Bone marrow (tissue), 2 donors: Measurements from ENCODE around the gene KCNIP2.
"Not testable (repeated sequence)": the region's sequence is repeated elsewhere in the genome, so short reads cannot be mapped to it uniquely, and the experiment has no call there.

ENCODE experiments used
- DNase-seq, 2 donors: peaks; one replicate each; lab custom pipeline; 2025; lab: John Stamatoyannopoulos, UW

Gene KCNIP2

GRCh38 chr10:101828766-101829551 lies 14.6 kb downstream of the KCNIP2 start:
- DNase-seq: no peak

- no peak for DNase-seq
Measured at GRCh38 chr10:101827919-101828600, 15.5 kb downstream of the KCNIP2 start.

- no peak for DNase-seq
Measured at GRCh38 chr10:101826852-101827434, 16.7 kb downstream of the KCNIP2 start.

- no peak for DNase-seq
Measured at GRCh38 chr10:101824736-101825135, 18.9 kb downstream of the KCNIP2 start.

GRCh38 chr10:101818872-101819633 lies 24.5 kb downstream of the KCNIP2 start:
- DNase-seq: no peak

GRCh38 chr10:101818119-101818871 lies 25.3 kb downstream of the KCNIP2 start, which contains the start of gene OGA:
Gene OGA (minus strand): TSS chr10:101818444. CDS start chr10:101818022, 422 bp downstream.
- DNase-seq: peak; percentile 93 to 100

- DNase-seq: peak in 1 of 2 donors; percentile 13
Measured at GRCh38 chr10:101817337-101818118, 26.1 kb downstream of the KCNIP2 start.

- DNase-seq: no peak
Measured at GRCh38 chr10:101816913-101817336, 26.7 kb downstream of the KCNIP2 start.

GRCh38 chr10:101816376-101816775 lies 27.2 kb downstream of the KCNIP2 start:
- DNase-seq: no peak

GRCh38 chr10:101814466-101815071 lies 29.0 kb downstream of the KCNIP2 start:
- DNase-seq: no peak

- DNase-seq: no peak
Measured at GRCh38 chr10:101812606-101813005, 31.0 kb downstream of the KCNIP2 start.

- no peak for DNase-seq
Measured at GRCh38 chr10:101807158-101807557, 36.4 kb downstream of the KCNIP2 start.

GRCh38 chr10:101803511-101803910 lies 40.1 kb downstream of the KCNIP2 start:
- no peak for DNase-seq

- DNase-seq: no peak
Measured at GRCh38 chr10:101797403-101798059, 46.1 kb downstream of the KCNIP2 start.

GRCh38 chr10:101793526-101793925 lies 50.1 kb downstream of the KCNIP2 start:
- DNase-seq: no peak

GRCh38 chr10:101789686-101790085 lies 53.9 kb downstream of the KCNIP2 start:
- no peak for DNase-seq

GRCh38 chr10:101789231-101789630 lies 54.4 kb downstream of the KCNIP2 start:
- not testable (repeated sequence) for DNase-seq

- DNase-seq: no peak
Measured at GRCh38 chr10:101785801-101786200, 57.8 kb downstream of the KCNIP2 start.

GRCh38 chr10:101784558-101784957 lies 59.0 kb downstream of the KCNIP2 start:
- no peak for DNase-seq

GRCh38 chr10:101783736-101784118 lies 59.9 kb downstream of the KCNIP2 start:
- DNase-seq: no peak
